HEK293T (cell line): Measurements from ENCODE around the gene TLR6.

Experiments used
- ARNT ChIP-seq: fragments of 450-650 bp; IDR thresholded peaks from 2 replicates; pipeline ENCODE4 v1.6.1; 2017; ENCODE audit warnings: mild to moderate bottlenecking
- BHLHE40 ChIP-seq: fragments of 450-650 bp; IDR thresholded peaks from 2 replicates; pipeline ENCODE4 v1.6.1; 2016; ENCODE audit warnings: mild to moderate bottlenecking, moderate library complexity, borderline replicate concordance
- CTBP1 ChIP-seq: fragments of 450-650 bp; IDR thresholded peaks from 2 replicates; pipeline ENCODE4 v1.6.1; 2016; ENCODE audit warnings: borderline replicate concordance
- ELF4 ChIP-seq: fragments of 450-650 bp; IDR thresholded peaks from 2 replicates; pipeline ENCODE4 v1.6.1; 2017; ENCODE audit warnings: antibody characterized with exemption
- FOXA1 ChIP-seq: fragments of 450-650 bp; IDR thresholded peaks from 2 replicates; pipeline ENCODE4 v1.6.1; 2016; ENCODE audit warnings: mild to moderate bottlenecking
- FOXK2 ChIP-seq: fragments of 450-650 bp; IDR thresholded peaks from 2 replicates; pipeline ENCODE4 v1.6.1; 2016; ENCODE audit warnings: mild to moderate bottlenecking
- FOXM1 ChIP-seq: fragments of 450-650 bp; IDR thresholded peaks from 2 replicates; pipeline ENCODE4 v1.6.1; 2017; ENCODE audit warnings: mild to moderate bottlenecking, borderline replicate concordance
- HDGF ChIP-seq: fragments of 450-650 bp; IDR thresholded peaks from 2 replicates; pipeline ENCODE4 v1.6.1; 2017; ENCODE audit warnings: antibody characterized with exemption, borderline replicate concordance
- LEF1 ChIP-seq: fragments of 450-650 bp; IDR thresholded peaks from 2 replicates; pipeline ENCODE4 v1.6.1; 2017; ENCODE audit warnings: mild to moderate bottlenecking, borderline replicate concordance
- NFRKB ChIP-seq: fragments of 450-650 bp; IDR thresholded peaks from 2 replicates; pipeline ENCODE4 v1.6.1; 2016; ENCODE audit warnings: mild to moderate bottlenecking, moderate library complexity
- SUZ12 ChIP-seq: fragments of 450-650 bp; IDR thresholded peaks from 2 replicates; pipeline ENCODE4 v1.6.1; 2016; ENCODE audit warnings: mild to moderate bottlenecking
- TARDBP ChIP-seq: fragments of 450-650 bp; IDR thresholded peaks from 2 replicates; pipeline ENCODE4 v1.6.1; 2016
- ZNF384 ChIP-seq: fragments of 450-650 bp; IDR thresholded peaks from 2 replicates; pipeline ENCODE4 v1.6.1; 2016

DNA sequence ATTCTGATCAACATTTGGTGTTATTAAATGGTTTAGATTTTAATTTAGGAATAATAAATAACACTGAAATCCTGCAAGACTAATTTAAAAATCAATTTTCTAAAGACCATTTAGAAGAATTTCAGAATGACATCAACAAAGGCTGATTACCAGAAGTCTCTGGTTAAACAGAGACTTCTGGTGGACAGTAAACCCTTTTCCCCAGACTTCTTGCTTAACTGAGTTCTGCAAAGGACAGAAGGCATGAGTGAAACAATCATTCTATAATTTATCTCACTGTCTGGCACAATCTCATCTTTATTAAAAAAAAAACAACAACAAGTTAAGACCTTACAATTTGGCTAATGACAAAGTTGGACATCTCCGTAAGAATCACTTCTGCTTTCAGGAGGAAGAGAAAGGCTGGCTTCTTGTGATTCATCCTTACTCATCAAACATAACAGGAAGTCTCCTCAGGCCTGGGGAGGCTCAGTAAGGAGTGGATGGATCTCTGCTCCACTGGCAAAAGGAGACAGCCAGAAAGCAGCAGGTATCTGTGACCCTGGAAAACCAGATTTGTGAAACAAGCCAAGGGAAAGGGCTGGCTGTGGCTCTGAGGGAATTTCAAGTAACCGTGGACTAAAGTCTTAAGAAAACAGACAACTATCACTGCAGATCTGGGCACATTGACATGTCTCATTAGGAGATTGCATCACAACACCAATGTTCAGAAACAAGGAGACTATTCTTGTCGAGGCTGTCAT lies 908 bp upstream of the TLR6 start:
- TF ChIP-seq CTBP1 (no peak), FOXM1 (no peak), LEF1 (no peak), FOXA1 (no peak), ARNT (no peak), FOXK2 (no peak), NFRKB (no peak), ZNF384 (no peak), ELF4 (no peak), HDGF (no peak), TARDBP (no peak), SUZ12 (no peak), BHLHE40 (no peak)
